SK-N-SH treated with all-trans-retinoic acid at 6 μM for 48 hours (cell line): ENCODE measurements around the gene RBM27.

Experiments used
- ARNTL ChIP-seq: fragments of 450-650 bp; formaldehyde crosslinking; IDR thresholded peaks from 2 replicates; pipeline ENCODE4 v1.5.0; 2020; ENCODE audit warnings: low read depth, mild to moderate bottlenecking, moderate library complexity, borderline replicate concordance
- CSDC2 ChIP-seq: fragments of 250-450 bp; sonication (Bioruptor Pico); IDR thresholded peaks from 2 replicates; pipeline ENCODE4 v1.5.0; 2020; ENCODE audit warnings: mild to moderate bottlenecking, moderate library complexity
- ZFP30 ChIP-seq: fragments of 450-650 bp; formaldehyde crosslinking; IDR thresholded peaks from 2 replicates; pipeline ENCODE4 v1.5.0; 2022; ENCODE audit warnings: mild to moderate bottlenecking, moderate library complexity

DNA sequence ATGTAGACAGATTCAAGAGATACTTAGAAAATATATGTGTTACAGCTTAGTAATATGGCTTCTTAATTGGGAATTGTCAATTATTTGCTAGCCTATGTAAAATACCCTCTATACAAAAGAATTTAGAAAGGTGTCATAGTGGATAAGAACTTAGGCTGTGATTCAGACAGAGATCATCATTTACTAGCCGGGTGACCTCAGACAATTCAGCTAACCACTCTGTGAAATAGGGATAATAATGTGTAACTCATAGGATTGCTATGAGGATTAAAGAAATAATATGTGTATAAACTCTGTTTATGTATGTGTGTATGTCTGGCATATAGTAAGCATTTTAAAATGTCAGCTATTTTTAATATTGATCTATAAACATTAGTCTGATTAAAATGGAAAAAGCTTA, 15.0 kb upstream of the RBM27 start:
- no peak for TF ChIP-seq ARNTL (CRISPR knock-in tag)
- TF ChIP-seq ZFP30: no peak
- TF ChIP-seq CSDC2: no peak
